Measurements from ENCODE around the gene MACC1. TPM values are rescaled to one million over a fixed set of nuclear protein-coding genes. Genes with fewer than 3 reads are reported as not detected.

The MACC1 gene
- total RNA-seq, 1 donor = 0.36 TPM

DNA sequence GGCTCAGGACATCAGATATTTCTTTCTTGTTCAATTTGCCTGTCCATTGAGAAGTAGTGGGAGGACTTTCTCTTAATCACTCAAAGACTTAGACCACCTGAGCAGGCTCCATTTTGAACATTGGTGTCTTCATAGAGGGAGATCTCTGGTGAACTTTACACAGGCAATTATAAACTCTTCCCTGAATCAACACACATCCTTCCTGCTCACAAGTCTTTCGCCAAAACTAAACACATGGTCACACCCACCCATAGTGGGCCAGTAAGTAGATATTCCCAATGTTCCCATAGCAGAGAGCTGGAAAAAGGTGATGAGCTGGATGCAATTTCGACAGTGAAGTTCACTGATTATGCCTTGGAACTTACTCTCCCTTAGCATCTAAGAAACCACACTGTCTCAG lies 8.2 kb upstream of the MACC1 start:
- Histone ChIP-seq H3K4me1 (ENCODE audit: insufficient read depth, low read length) (peaks cover 25% of the 10 kb centered on the region), H3K4me3 (ENCODE audit: insufficient read depth, low read length) (no peak overlapping the region), H3K36me3 (ENCODE audit: insufficient read depth, low read length) (no peaks in the 10 kb centered on the region), H2AFZ (ENCODE audit: low read length) (no peak overlapping the region), H3K9me3 (ENCODE audit: low read depth, low read length) (no peaks in the 10 kb centered on the region), H3K27ac (ENCODE audit: low read depth, low read length) (no peak overlapping the region), H3K79me2 (ENCODE audit: insufficient read depth, low read length) (no peaks in the 10 kb centered on the region), H3K27me3 (ENCODE audit: insufficient read depth, low read length) (no peaks in the 10 kb centered on the region), H4K20me1 (ENCODE audit: insufficient read depth, low read length) (no peaks in the 10 kb centered on the region), H3K4me2 (ENCODE audit: insufficient read depth, low read length) (no peak overlapping the region)
- no peak for TF ChIP-seq CTCF (IDR thresholded peaks at IDR 0.05; ENCODE audit: extremely low read depth, low read depth, low read length)
- DNase-seq (ENCODE audit: insufficient read length, low spot score, missing footprints) = no peak

- Histone ChIP-seq H3K36me3 (ENCODE audit: insufficient read depth, low read length) (no peaks in the 10 kb centered on the region), H3K27ac (ENCODE audit: low read depth, low read length) (no peak overlapping the region), H3K4me1 (ENCODE audit: insufficient read depth, low read length) (peaks cover 33% of the 10 kb centered on the region), H2AFZ (ENCODE audit: low read length) (peak overlapping the region; percentile 33), H3K27me3 (ENCODE audit: insufficient read depth, low read length) (no peaks in the 10 kb centered on the region), H4K20me1 (ENCODE audit: insufficient read depth, low read length) (no peaks in the 10 kb centered on the region), H3K4me2 (ENCODE audit: insufficient read depth, low read length) (no peak overlapping the region), H3K9me3 (ENCODE audit: low read depth, low read length) (no peaks in the 10 kb centered on the region), H3K79me2 (ENCODE audit: insufficient read depth, low read length) (no peaks in the 10 kb centered on the region), H3K4me3 (ENCODE audit: insufficient read depth, low read length) (no peak overlapping the region)
- no peak for TF ChIP-seq CTCF (IDR thresholded peaks at IDR 0.05; ENCODE audit: extremely low read depth, low read depth, low read length)
- DNase-seq (ENCODE audit: insufficient read length, low spot score, missing footprints) = no peak
Observed at GRCh38 chr7:20224025-20224424, 6.8 kb upstream of the MACC1 start.

DNA sequence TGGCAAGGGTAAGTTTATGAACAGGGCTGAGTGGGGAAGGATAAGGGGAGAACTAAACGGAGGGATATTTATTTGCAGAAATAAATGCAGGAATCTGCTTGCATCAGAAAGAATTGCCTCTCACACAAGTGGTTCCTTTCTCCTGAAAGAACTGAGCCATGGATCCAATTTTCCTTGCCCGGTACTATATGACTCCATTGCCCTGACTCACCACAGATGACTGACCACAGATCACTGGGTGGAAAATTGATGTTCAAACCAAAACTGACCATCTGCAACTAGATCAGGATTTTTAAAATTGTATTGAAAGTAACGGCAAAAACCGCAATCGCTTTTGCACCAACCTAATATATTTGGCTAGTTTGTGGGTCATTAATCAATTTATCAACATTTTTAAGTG lies 6.2 kb upstream of the MACC1 start:
- no peak for TF ChIP-seq CTCF (IDR thresholded peaks at IDR 0.05; ENCODE audit: extremely low read depth, low read depth, low read length)
- H4K20me1 ChIP-seq (ENCODE audit: insufficient read depth, low read length) = no peaks in the 10 kb centered on the region
- H3K79me2 ChIP-seq (ENCODE audit: insufficient read depth, low read length) = no peaks in the 10 kb centered on the region
- H3K4me1 ChIP-seq (ENCODE audit: insufficient read depth, low read length) = peaks cover 35% of the 10 kb centered on the region
- no peaks in the 10 kb centered on the region for H3K9me3 ChIP-seq (ENCODE audit: low read depth, low read length)
- no peaks in the 10 kb centered on the region for H3K36me3 ChIP-seq (ENCODE audit: insufficient read depth, low read length)
- H3K27me3 ChIP-seq (ENCODE audit: insufficient read depth, low read length) = no peaks in the 10 kb centered on the region
- no peak overlapping the region for H2AFZ ChIP-seq (ENCODE audit: low read length)
- no peak overlapping the region for H3K27ac ChIP-seq (ENCODE audit: low read depth, low read length)
- H3K4me3 ChIP-seq (ENCODE audit: insufficient read depth, low read length) = no peak overlapping the region
- peak; percentile 49 for DNase-seq (ENCODE audit: insufficient read length, low spot score, missing footprints)
- no peak overlapping the region for H3K4me2 ChIP-seq (ENCODE audit: insufficient read depth, low read length)

- Histone ChIP-seq H3K4me1 (ENCODE audit: insufficient read depth, low read length) (peaks cover 35% of the 10 kb centered on the region), H3K4me2 (ENCODE audit: insufficient read depth, low read length) (no peak overlapping the region), H2AFZ (ENCODE audit: low read length) (no peak overlapping the region), H3K4me3 (ENCODE audit: insufficient read depth, low read length) (no peak overlapping the region), H4K20me1 (ENCODE audit: insufficient read depth, low read length) (no peaks in the 10 kb centered on the region), H3K79me2 (ENCODE audit: insufficient read depth, low read length) (no peaks in the 10 kb centered on the region), H3K9me3 (ENCODE audit: low read depth, low read length) (no peaks in the 10 kb centered on the region), H3K27me3 (ENCODE audit: insufficient read depth, low read length) (no peaks in the 10 kb centered on the region), H3K36me3 (ENCODE audit: insufficient read depth, low read length) (no peaks in the 10 kb centered on the region), H3K27ac (ENCODE audit: low read depth, low read length) (no peak overlapping the region)
- no peak for DNase-seq (ENCODE audit: insufficient read length, low spot score, missing footprints)
- no peak for TF ChIP-seq CTCF (IDR thresholded peaks at IDR 0.05; ENCODE audit: extremely low read depth, low read depth, low read length)
Observed at GRCh38 chr7:20222219-20222828, 5.1 kb upstream of the MACC1 start.
